Uterus (tissue), 2 donors: ENCODE results near the gene NLGN1.

ENCODE experiments used
- CTCF ChIP-seq, 4 experiments: fragments of 200-600 bp in 2 of 4; fragments of 450-650 bp in 2 of 4; sonication (generic) in 2 of 4; IDR thresholded peaks; one replicate each; pipeline ENCODE4 v1.5.1; 2016 to 2019; ENCODE audit warnings: antibody characterized with exemption in 4 of 4, mild to moderate bottlenecking in 2 of 4, moderate library complexity in 1 of 4
- POLR2A ChIP-seq, 2 donors: fragments of 450-650 bp; IDR thresholded peaks; one replicate each; pipeline ENCODE4 v1.6.1; 2016; ENCODE audit warnings: antibody characterized with exemption in 2 of 2, mild to moderate bottlenecking in 1 of 2, moderate library complexity in 1 of 2

- TF ChIP-seq CTCF (IDR thresholded peaks at IDR 0.05): no peak
- no peak for TF ChIP-seq POLR2A (IDR thresholded peaks at IDR 0.05)
Measured at GRCh38 chr3:174156200-174156599, 758.7 kb downstream of the NLGN1 start.
